GM12801 (cell line): ENCODE measurements around the gene NRXN2.

Source experiments
- CTCF ChIP-seq: IDR thresholded peaks from one replicate; pipeline ENCODE4 v1.5.1; 2011; ENCODE audit warnings: control low read depth; ENCODE audit not compliant: insufficient read length; ENCODE audit errors: extremely low read depth

NRXN2 gene

GRCh38 chr11:64592656-64593055 is 130.3 kb downstream of the NRXN2 start:
- no peak for TF ChIP-seq CTCF

GRCh38 chr11:64592234-64592615 is 130.8 kb downstream of the NRXN2 start:
- no peak for TF ChIP-seq CTCF

- no peak for TF ChIP-seq CTCF
Observed at GRCh38 chr11:64591257-64592233, 131.5 kb downstream of the NRXN2 start.

- TF ChIP-seq CTCF = no peak
Observed at GRCh38 chr11:64590763-64591221, 132.2 kb downstream of the NRXN2 start, which contains the start of gene SLC22A12. TSS of gene SLC22A12 (plus strand) at chr11:64591220. CDS start at chr11:64591557, 337 bp downstream.

- TF ChIP-seq CTCF = no peak
Observed at GRCh38 chr11:64588701-64589100, 134.3 kb downstream of the NRXN2 start.

GRCh38 chr11:64586366-64586765 is 136.6 kb downstream of the NRXN2 start:
- TF ChIP-seq CTCF = no peak

GRCh38 chr11:64585150-64585549 is 137.8 kb downstream of the NRXN2 start:
- no peak for TF ChIP-seq CTCF
